WERI-Rb-1 (cell line): ENCODE measurements around the gene BRSK2.
"Not testable (repeated sequence)": the region's sequence is repeated elsewhere in the genome, so short reads cannot be mapped to it uniquely, and the experiment has no call there.

Source experiments
- DNase-seq: peaks from one replicate; pipeline ENCODE4 v3.0.0-alpha.2; 2020
- H3K27ac ChIP-seq: fragments of 250-450 bp; sonication (Bioruptor Pico); 2 replicates; pipeline ENCODE4 v1.5.1; 2020; ENCODE audit warnings: mild to moderate bottlenecking, moderate library complexity
- H3K27me3 ChIP-seq: fragments of 250-450 bp; sonication (Bioruptor Pico); 2 replicates; pipeline ENCODE4 v1.5.1; 2021; ENCODE audit warnings: mild to moderate bottlenecking, low read depth, moderate library complexity; ENCODE audit not compliant: insufficient read depth, severe bottlenecking
- H3K36me3 ChIP-seq: fragments of 250-450 bp; sonication (Bioruptor Pico); 2 replicates; pipeline ENCODE4 v1.5.1; 2020; ENCODE audit warnings: mild to moderate bottlenecking, moderate library complexity
- H3K4me3 ChIP-seq: 2 replicates; pipeline ENCODE4 v1.5.1; 2011; ENCODE audit warnings: low read depth, mild to moderate bottlenecking, control low read depth, low read length
- H3K9me3 ChIP-seq: fragments of 250-450 bp; sonication (Bioruptor Pico); 2 replicates; pipeline ENCODE4 v1.5.1; 2021; ENCODE audit warnings: mild to moderate bottlenecking, moderate library complexity; ENCODE audit not compliant: severe bottlenecking
- CTCF ChIP-seq: IDR thresholded peaks from 2 replicates; pipeline ENCODE4 v1.5.1; 2011; ENCODE audit warnings: low read depth, mild to moderate bottlenecking, control low read depth, inconsistent platforms, low read length

Gene BRSK2

GRCh38 chr11:1433568-1433967, 43.8 kb downstream of the BRSK2 start:
- no peak for DNase-seq
- Histone ChIP-seq H3K4me3 (no peak overlapping the region), H3K27me3 (no peaks in the 10 kb centered on the region), H3K9me3 (no peaks in the 10 kb centered on the region), H3K36me3 (peaks cover 2% of the 10 kb centered on the region), H3K27ac (no peak overlapping the region)
- TF ChIP-seq CTCF = no peak

GRCh38 chr11:1433977-1434640, 44.4 kb downstream of the BRSK2 start:
- no peak overlapping the region for H3K4me3 ChIP-seq
- TF ChIP-seq CTCF = no peak
- H3K27me3 ChIP-seq = no peaks in the 10 kb centered on the region
- peaks cover 7% of the 10 kb centered on the region for H3K36me3 ChIP-seq
- H3K27ac ChIP-seq = no peak overlapping the region
- no peak for DNase-seq
- H3K9me3 ChIP-seq = no peaks in the 10 kb centered on the region

DNA sequence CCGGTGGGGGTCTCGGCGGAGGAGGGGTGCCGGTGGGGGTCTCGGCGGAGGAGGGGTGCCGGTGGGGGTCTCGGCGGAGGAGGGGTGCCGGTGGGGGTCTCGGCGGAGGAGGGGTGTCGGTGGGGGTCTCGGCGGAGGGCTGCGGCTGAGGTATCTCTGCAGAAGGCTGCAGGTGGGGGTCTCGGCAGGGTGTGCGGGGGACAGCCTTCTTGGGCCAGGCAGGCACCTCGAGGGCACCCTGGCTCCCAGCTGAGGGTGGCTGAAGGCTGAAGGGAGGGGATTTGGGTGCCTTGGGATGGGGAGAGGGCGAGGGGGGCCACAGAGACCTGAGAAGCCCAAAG, 45.7 kb downstream of the BRSK2 start:
- H3K36me3 ChIP-seq, H3K4me3 ChIP-seq, H3K9me3 ChIP-seq, DNase-seq, H3K27me3 ChIP-seq: not testable (repeated sequence)
- peak overlapping the region; percentile 39; the same call in 1 of the 2 replicates for H3K27ac ChIP-seq

GRCh38 chr11:1435820-1436467, 46.2 kb downstream of the BRSK2 start:
- DNase-seq = peak; percentile 58
- H3K9me3 ChIP-seq = no peaks in the 10 kb centered on the region
- no peaks in the 10 kb centered on the region for H3K27me3 ChIP-seq
- peak overlapping the region; percentile 39; the same call in 1 of the 2 replicates for H3K27ac ChIP-seq
- no peak overlapping the region for H3K4me3 ChIP-seq
- TF ChIP-seq CTCF = no peak
- peaks cover 7% of the 10 kb centered on the region for H3K36me3 ChIP-seq

- Histone ChIP-seq H3K9me3 (no peaks in the 10 kb centered on the region), H3K36me3 (peaks cover 7% of the 10 kb centered on the region), H3K27ac (no peak overlapping the region), H3K27me3 (no peaks in the 10 kb centered on the region), H3K4me3 (no peak overlapping the region)
- no peak for TF ChIP-seq CTCF
- no peak for DNase-seq
These were observed 46.8 kb downstream of the BRSK2 start for GRCh38 chr11:1436468-1437039.

- H3K9me3 ChIP-seq = no peaks in the 10 kb centered on the region
- H3K36me3 ChIP-seq = peaks cover 9% of the 10 kb centered on the region
- no peak overlapping the region for H3K27ac ChIP-seq
- DNase-seq = no peak
- H3K27me3 ChIP-seq = no peaks in the 10 kb centered on the region
- no peak for TF ChIP-seq CTCF
- H3K4me3 ChIP-seq = no peak overlapping the region
These were observed 47.8 kb downstream of the BRSK2 start for GRCh38 chr11:1437500-1437899.
